ENCODE data around the gene CTNND2. TPM values are rescaled to one million over a fixed set of nuclear protein-coding genes. Genes with fewer than 3 reads are reported as not detected.

Gene CTNND2
- total RNA-seq, 4 donors from 2014 or later, result 0.04 TPM; not detected in 3

DNA sequence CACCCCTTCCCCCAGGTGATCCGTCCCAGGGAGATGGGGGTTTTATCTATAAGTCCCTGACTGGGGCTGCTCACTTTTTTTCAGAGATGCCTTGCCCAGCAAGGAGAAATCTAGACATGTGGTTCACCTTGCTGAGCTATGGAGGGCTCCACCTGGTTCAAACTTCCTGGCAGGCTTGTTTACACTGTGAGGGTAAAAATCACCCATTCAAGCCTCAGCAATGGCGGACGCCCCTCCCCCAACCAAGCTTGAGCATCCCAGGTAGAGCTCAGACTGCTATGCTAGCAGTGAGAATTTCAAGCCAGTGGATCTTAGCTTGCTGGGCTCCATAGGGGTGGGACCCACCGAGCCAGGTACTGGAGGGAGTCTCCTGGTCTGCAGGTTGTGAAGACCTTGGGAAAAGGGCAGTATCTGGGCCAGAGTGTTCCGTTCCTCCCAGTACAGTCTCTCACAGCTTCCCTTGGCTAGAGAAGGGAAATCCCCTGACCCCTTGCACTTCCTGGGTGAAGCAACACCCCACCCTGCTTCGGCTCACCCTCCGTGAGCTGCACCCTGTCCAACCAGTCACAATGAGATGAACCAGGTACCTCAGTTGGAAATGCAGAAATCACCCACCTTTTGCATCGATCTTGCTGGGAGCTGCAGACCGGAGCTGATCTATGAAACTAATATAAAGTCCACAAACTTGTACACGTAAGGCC lies 231.7 kb downstream of the CTNND2 start:
- no peaks in the 10 kb centered on the region for H3K36me3 ChIP-seq
- no peak overlapping the region for H3K27ac ChIP-seq
- no peaks in the 10 kb centered on the region for H3K4me1 ChIP-seq
- no peaks in the 10 kb centered on the region for H3K9me3 ChIP-seq
- no peak for DNase-seq
- in situ Hi-C loops (cut with MboI; ENCODE audit: low sequenced_read_pairs in 4 of 4), result no loop called here
- TF ChIP-seq POLR2A (IDR thresholded peaks at IDR 0.05) (no peak), CTCF (IDR thresholded peaks at IDR 0.05 in 4 of 5, conservative IDR thresholded peaks at IDR 0.05 in 1 of 5) (no peak)
- H3K27me3 ChIP-seq, result peaks cover 0 to 5% (median 0%) of the 10 kb centered on the region in 3 donors
- no peak overlapping the region for H3K4me3 ChIP-seq
- intact Hi-C loops (cut with DNase I; ENCODE audit: low total_unique reads), result no loop called here
- ATAC-seq, result no peak

- Histone ChIP-seq H3K36me3 (no peaks in the 10 kb centered on the region), H3K27ac (no peak overlapping the region), H3K27me3 (no peaks in the 10 kb centered on the region), H3K4me3 (no peak overlapping the region), H3K9me3 (no peaks in the 10 kb centered on the region), H3K4me1 (no peaks in the 10 kb centered on the region)
- DNase-seq (no peak), ATAC-seq (no peak)
- TF ChIP-seq CTCF (IDR thresholded peaks at IDR 0.05 in 4 of 5, conservative IDR thresholded peaks at IDR 0.05 in 1 of 5) (no peak), POLR2A (IDR thresholded peaks at IDR 0.05) (no peak)
- intact Hi-C loops (cut with DNase I; ENCODE audit: low total_unique reads) (no loop called here), in situ Hi-C loops (cut with MboI; ENCODE audit: low sequenced_read_pairs in 4 of 4) (no loop called here)
Observed at GRCh38 chr5:11658376-11658775, 245.9 kb downstream of the CTNND2 start.

DNA sequence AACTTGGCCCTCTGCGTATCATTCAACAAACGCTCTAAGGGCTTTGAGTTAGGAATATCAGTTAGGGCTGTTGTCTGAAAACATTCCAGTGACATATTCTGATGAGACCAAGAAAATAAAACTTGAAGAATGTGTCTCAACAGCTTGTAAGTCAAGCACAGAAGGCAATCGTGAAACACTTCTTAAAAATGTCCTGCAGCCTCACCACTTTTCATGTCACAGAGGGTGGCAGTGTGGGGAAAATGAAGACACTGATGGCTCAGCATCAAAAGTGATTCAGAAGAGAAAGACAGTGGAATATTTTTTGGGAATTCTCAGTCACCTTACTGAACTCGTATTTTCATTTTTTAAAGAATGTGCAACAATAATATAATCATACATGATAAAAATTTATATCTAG lies 247.3 kb downstream of the CTNND2 start:
- H3K27ac ChIP-seq, result no peak overlapping the region
- in situ Hi-C loops (cut with MboI; ENCODE audit: low sequenced_read_pairs in 4 of 4), result no loop called here
- intact Hi-C loops (cut with DNase I; ENCODE audit: low total_unique reads), result no loop called here
- DNase-seq (no peak), ATAC-seq (no peak)
- H3K36me3 ChIP-seq, result no peaks in the 10 kb centered on the region
- no peaks in the 10 kb centered on the region for H3K9me3 ChIP-seq
- H3K4me3 ChIP-seq, result no peak overlapping the region
- H3K27me3 ChIP-seq, result no peaks in the 10 kb centered on the region
- no peak for TF ChIP-seq CTCF (IDR thresholded peaks at IDR 0.05 in 4 of 5, conservative IDR thresholded peaks at IDR 0.05 in 1 of 5)
- no peak for TF ChIP-seq POLR2A (IDR thresholded peaks at IDR 0.05)
- no peaks in the 10 kb centered on the region for H3K4me1 ChIP-seq

GRCh38 chr5:11655681-11656080 lies 248.6 kb downstream of the CTNND2 start:
- ATAC-seq (no peak), DNase-seq (no peak)
- in situ Hi-C loops (cut with MboI; ENCODE audit: low sequenced_read_pairs in 4 of 4) (no loop called here), intact Hi-C loops (cut with DNase I; ENCODE audit: low total_unique reads) (no loop called here)
- TF ChIP-seq POLR2A (IDR thresholded peaks at IDR 0.05) (no peak), CTCF (IDR thresholded peaks at IDR 0.05 in 4 of 5, conservative IDR thresholded peaks at IDR 0.05 in 1 of 5) (no peak)
- no peaks in the 10 kb centered on the region for H3K9me3 ChIP-seq
- H3K4me1 ChIP-seq, result no peaks in the 10 kb centered on the region
- no peak overlapping the region for H3K4me3 ChIP-seq
- H3K27ac ChIP-seq, result no peak overlapping the region
- H3K36me3 ChIP-seq, result no peaks in the 10 kb centered on the region
- no peaks in the 10 kb centered on the region for H3K27me3 ChIP-seq

DNA sequence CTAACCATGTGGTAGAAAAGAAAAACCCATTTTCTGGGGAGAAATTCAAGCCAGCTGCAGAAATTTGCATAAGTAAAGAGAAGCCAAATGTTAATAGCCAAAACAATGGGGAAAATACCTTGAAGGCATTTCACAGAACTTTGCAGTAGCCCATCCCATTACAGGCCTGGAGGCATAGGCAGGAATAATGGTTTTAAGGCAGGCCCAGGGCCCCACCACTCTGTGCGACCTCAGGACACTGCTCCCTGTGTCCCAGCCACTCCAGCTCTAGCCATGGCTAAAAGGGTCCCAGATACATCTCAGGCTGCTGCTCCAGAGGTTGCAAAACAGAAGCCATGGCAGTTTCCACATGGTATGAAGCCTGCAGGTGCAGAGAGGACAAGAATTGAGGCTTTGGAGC lies 253.3 kb downstream of the CTNND2 start:
- H3K4me1 ChIP-seq, result no peaks in the 10 kb centered on the region
- H3K4me3 ChIP-seq, result no peak overlapping the region
- DNase-seq (no peak), ATAC-seq (no peak)
- no peaks in the 10 kb centered on the region for H3K9me3 ChIP-seq
- intact Hi-C loops (cut with DNase I; ENCODE audit: low total_unique reads), result no loop called here
- TF ChIP-seq CTCF (IDR thresholded peaks at IDR 0.05 in 4 of 5, conservative IDR thresholded peaks at IDR 0.05 in 1 of 5) (no peak), POLR2A (IDR thresholded peaks at IDR 0.05) (no peak)
- H3K27ac ChIP-seq, result no peak overlapping the region
- H3K36me3 ChIP-seq, result no peaks in the 10 kb centered on the region
- H3K27me3 ChIP-seq, result no peaks in the 10 kb centered on the region
- in situ Hi-C loops (cut with MboI; ENCODE audit: low sequenced_read_pairs in 4 of 4), result no loop called here
